AG09319 (cell line): Measurements from ENCODE around the gene AVPR2.

ENCODE experiments used
- DNase-seq: peaks from one replicate; pipeline ENCODE4 v3.0.0-alpha.2; 2010; ENCODE audit warnings: low read depth; ENCODE audit errors: extremely low read depth
- CTCF ChIP-seq: IDR thresholded peaks from 2 replicates; pipeline ENCODE4 v1.5.1; 2011; ENCODE audit warnings: low read depth, mild to moderate bottlenecking, inconsistent platforms, low read length, moderate library complexity

AVPR2 gene

DNA sequence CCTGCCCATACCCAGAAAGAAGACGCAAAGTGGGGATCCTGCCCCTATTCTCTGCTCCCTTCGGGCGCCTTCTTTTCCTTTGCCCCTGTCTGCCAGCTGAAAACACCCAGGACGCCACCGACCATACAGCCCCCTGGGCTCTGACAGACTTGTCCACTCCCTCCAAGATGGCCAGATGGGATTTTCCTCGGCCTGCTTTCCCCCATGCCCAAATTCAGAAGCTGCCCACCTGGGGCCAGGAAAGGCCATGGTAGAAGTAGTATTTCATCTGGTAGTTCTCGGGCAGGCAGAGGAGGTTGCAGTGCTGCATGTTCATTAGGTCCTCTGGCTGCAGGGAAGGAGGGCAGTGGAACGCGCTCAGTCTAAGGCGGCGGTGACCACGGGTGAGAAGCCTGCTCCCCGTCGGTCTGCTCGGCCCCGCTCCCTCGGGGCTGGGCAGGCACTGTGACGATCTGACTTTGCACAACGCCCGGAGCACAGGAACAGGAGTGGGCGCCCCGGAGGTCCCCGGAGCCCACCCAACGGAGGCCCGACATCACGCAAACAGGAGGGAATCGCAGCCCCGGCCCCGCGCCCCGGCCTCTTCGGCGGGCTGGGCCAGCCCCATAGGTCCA is 29.8 kb downstream of the AVPR2 start:
- TF ChIP-seq CTCF: no peak
- DNase-seq: no peak

DNA sequence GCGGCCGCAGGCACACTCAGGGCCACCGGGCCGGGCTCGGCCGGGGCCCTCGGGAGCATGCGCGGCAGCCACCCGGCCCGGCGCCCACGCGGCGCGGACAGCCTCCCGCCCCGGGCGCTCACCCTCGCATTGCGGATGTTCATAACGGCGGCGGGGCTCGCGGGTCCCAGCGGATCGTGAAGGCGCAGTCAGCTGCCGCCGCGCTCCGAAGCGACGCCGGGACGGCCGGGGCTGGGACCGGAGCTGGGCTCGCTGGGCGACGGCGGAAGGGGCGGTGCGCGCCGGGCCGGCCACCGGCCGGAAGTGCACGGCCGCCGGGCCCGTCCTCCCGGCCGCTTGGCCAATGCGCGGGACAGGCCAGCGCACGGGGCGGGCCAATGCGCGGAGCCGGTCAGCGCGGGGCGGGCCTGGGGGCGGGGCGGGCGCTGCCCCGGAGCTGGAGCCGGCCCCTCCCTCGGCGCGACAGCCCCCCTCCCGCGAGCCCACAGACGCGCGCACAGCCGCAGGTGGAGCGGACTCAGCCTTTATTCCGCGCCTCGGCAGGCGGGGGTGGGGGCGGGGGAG is 30.4 kb downstream of the AVPR2 start, which contains the start of gene NAA10:
TSS of gene NAA10 (minus strand) at position 276 of the 564 bp plus-strand sequence. CDS start at position 143, 133 bp downstream.
- DNase-seq: peak; percentile 31
- no peak for TF ChIP-seq CTCF

DNA sequence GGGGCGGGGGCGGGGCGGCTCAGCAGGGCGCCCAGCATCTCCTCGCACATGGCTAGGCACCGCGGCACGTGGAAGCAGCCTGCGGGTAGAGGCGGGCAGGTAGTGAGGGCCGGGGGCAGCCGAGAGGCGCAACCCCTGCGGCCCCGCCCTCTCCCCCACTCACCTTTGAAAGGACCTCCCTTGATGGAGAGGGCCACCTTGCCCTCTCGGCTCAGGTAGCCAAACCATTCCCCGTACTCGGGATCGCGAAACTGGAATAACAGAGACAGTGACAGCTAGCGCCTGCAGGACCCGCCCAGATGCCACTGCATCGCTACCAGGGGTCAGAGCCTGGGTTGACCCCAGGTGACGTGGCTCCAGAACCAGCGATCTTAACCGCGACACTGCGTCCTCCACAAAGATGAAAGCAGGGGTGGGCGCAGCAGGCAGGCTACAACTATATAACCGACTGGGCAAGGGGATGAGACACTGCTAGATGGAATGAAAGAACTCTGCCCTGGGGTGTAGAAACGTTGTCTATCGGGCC is 30.9 kb downstream of the AVPR2 start:
- DNase-seq: no peak
- TF ChIP-seq CTCF: no peak

GRCh38 chrX:153937056-153937455 is 32.6 kb downstream of the AVPR2 start:
- no peak for TF ChIP-seq CTCF
- no peak for DNase-seq

DNA sequence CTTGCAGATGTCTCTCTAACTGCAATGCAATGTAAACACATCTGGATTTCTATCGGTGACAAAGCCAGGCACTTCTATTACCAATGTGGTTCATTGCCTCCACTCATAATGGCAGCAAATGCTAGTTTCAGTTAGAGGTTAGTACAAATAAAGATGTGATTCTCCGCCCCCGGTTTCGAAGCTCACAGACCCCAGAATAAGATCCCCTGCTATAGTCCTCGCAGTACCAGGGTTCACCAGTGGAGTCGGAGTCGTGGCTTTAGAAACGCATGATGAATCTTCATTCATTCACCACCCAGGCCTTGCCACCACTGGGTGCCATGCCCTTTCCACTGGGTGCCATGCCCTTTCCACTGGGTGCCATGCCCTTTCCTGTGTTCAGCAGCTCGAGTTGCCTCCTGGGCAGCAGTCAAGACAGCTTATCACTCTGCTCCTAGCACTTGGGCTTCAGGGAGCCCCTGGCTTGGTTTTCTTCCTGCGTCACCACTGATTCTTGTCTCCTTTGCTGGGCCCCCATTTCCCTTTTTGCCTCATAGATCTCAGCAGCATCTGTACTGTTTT is 33.8 kb downstream of the AVPR2 start:
- no peak for DNase-seq
- TF ChIP-seq CTCF: no peak

- no peak for TF ChIP-seq CTCF
Measured at GRCh38 chrX:153939573-153939972, 35.1 kb downstream of the AVPR2 start.

GRCh38 chrX:153941336-153942252 is 37.1 kb downstream of the AVPR2 start:
- no peak for TF ChIP-seq CTCF

More at GRCh38 chrX:153939573-153939972, 35.1 kb downstream of the AVPR2 start:
- no peak for DNase-seq

More at GRCh38 chrX:153941336-153942252, 37.1 kb downstream of the AVPR2 start:
- DNase-seq: no peak
